GM23338 (cell line): Measurements from ENCODE around the gene CCDC175. TPM values are rescaled to one million over a fixed set of nuclear protein-coding genes. Genes with fewer than 3 reads are reported as not detected.

ENCODE experiments used
- ATAC-seq: fragments of 200-7000 bp; cut with Tn5 transposase; 3 replicates; pipeline ENCODE4 v1.9.1; 2020
- DNase-seq: peaks from one replicate; pipeline ENCODE4 v3.0.0-alpha.2; 2015; ENCODE audit warnings: low spot score
- H2AFZ ChIP-seq: fragments of 200-600 bp; sonication (generic); 2 replicates; pipeline ENCODE4 v1.8.0; 2016; ENCODE audit warnings: antibody characterized with exemption, mild to moderate bottlenecking, moderate library complexity
- H3F3A ChIP-seq: fragments of 200-600 bp; sonication (generic); replicated peaks from 2 replicates; pipeline ENCODE4 v1.8.0; 2017; ENCODE audit warnings: antibody characterized with exemption, mixed run types, low read depth
- H3K27ac ChIP-seq: fragments of 200-600 bp; sonication (generic); 2 replicates; pipeline ENCODE4 v1.6.1; 2016; ENCODE audit warnings: low read depth
- H3K27me3 ChIP-seq: fragments of 200-600 bp; sonication (generic); 2 replicates; pipeline ENCODE4 v1.8.0; 2016; ENCODE audit warnings: mild to moderate bottlenecking, mixed run types, moderate library complexity; ENCODE audit not compliant: insufficient read depth
- H3K36me3 ChIP-seq: fragments of 200-600 bp; sonication (generic); 2 replicates; pipeline ENCODE4 v1.8.0; 2016; ENCODE audit warnings: mild to moderate bottlenecking; ENCODE audit not compliant: insufficient read depth
- H3K4me1 ChIP-seq: fragments of 200-600 bp; sonication (generic); 2 replicates; pipeline ENCODE4 v1.8.0; 2016; ENCODE audit warnings: mild to moderate bottlenecking, moderate library complexity; ENCODE audit not compliant: insufficient read depth
- H3K4me2 ChIP-seq: fragments of 200-600 bp; sonication (generic); 2 replicates; pipeline ENCODE4 v1.7.1; 2017; ENCODE audit warnings: mixed run types
- H3K4me3 ChIP-seq: fragments of 200-600 bp; sonication (generic); 2 replicates; pipeline ENCODE4 v1.6.1; 2016; ENCODE audit warnings: mixed run types
- H3K79me2 ChIP-seq: fragments of 200-600 bp; sonication (generic); replicated peaks from 2 replicates; pipeline ENCODE4 v1.8.0; 2017; ENCODE audit warnings: mild to moderate bottlenecking; ENCODE audit not compliant: insufficient read depth
- H3K9me2 ChIP-seq: fragments of 200-600 bp; sonication (generic); 2 replicates; pipeline ENCODE4 v1.8.0; 2017; ENCODE audit not compliant: insufficient read depth
- H4K20me1 ChIP-seq: fragments of 200-600 bp; sonication (generic); replicated peaks from 2 replicates; pipeline ENCODE4 v1.8.0; 2017; ENCODE audit warnings: mild to moderate bottlenecking; ENCODE audit not compliant: insufficient read depth
- H3K27ac Mint-ChIP-seq: 2 replicates; pipeline ENCODE4 v1.8.0; 2020; ENCODE audit warnings: inconsistent platforms, mild to moderate bottlenecking, moderate library complexity, mixed read lengths
- H3K27me3 Mint-ChIP-seq: 3 replicates; pipeline ENCODE4 v1.8.0; 2022; ENCODE audit warnings: low read depth, mild to moderate bottlenecking, moderate library complexity, mixed read lengths, inconsistent platforms; ENCODE audit not compliant: insufficient read depth, poor library complexity
- H3K36me3 Mint-ChIP-seq: 3 replicates; pipeline ENCODE4 v1.8.0; 2021; ENCODE audit warnings: low read depth, mild to moderate bottlenecking, inconsistent platforms, moderate library complexity, mixed read lengths
- H3K4me1 Mint-ChIP-seq: 3 replicates; pipeline ENCODE4 v1.8.0; 2020; ENCODE audit warnings: mild to moderate bottlenecking, inconsistent platforms, mixed read lengths
- H3K4me3 Mint-ChIP-seq: 3 replicates; pipeline ENCODE4 v1.8.0; 2021; ENCODE audit warnings: moderate library complexity, mild to moderate bottlenecking, inconsistent platforms, mixed read lengths
- H3K9me3 Mint-ChIP-seq: 3 replicates; pipeline ENCODE4 v1.8.0; 2020; ENCODE audit warnings: moderate library complexity, mild to moderate bottlenecking, inconsistent platforms, mixed read lengths
- CREB1 ChIP-seq: fragments of 250-450 bp; sonication (Bioruptor Pico); IDR thresholded peaks from 2 replicates; pipeline ENCODE4 v1.5.0; 2020; ENCODE audit warnings: low read depth, mild to moderate bottlenecking, moderate library complexity
- CTCF ChIP-seq, 2 experiments: fragments of 200-600 bp in 1 of 2; sonication (generic) in 1 of 2; conservative IDR thresholded peaks; 2 replicates each; pipeline versions ENCODE4 v1.5.1 to v1.6.1; 2016 to 2017; ENCODE audit warnings: antibody characterized with exemption in 2 of 2, low read depth in 2 of 2, mild to moderate bottlenecking in 2 of 2, moderate library complexity in 1 of 2
- EZH2 ChIP-seq: fragments of 200-600 bp; sonication (generic); IDR thresholded peaks from one replicate; pipeline ENCODE4 v1.8.0; 2017; ENCODE audit warnings: antibody characterized with exemption, mild to moderate bottlenecking, low read depth; ENCODE audit not compliant: unreplicated experiment
- EZH2phosphoT487 ChIP-seq: fragments of 200-600 bp; sonication (generic); IDR thresholded peaks from one replicate; pipeline ENCODE4 v1.8.1; 2018; ENCODE audit warnings: antibody characterized with exemption; ENCODE audit not compliant: unreplicated experiment
- JUNB ChIP-seq: IDR thresholded peaks from one replicate; pipeline ENCODE4 v1.6.1; 2016; ENCODE audit warnings: antibody characterized with exemption; ENCODE audit not compliant: unreplicated experiment
- NANOG ChIP-seq: IDR thresholded peaks from 2 replicates; pipeline ENCODE4 v1.6.1; 2016; ENCODE audit warnings: antibody characterized with exemption, borderline replicate concordance
- POLR2AphosphoS5 ChIP-seq: IDR thresholded peaks from 2 replicates; pipeline ENCODE4 v1.6.1; 2016; ENCODE audit warnings: antibody characterized with exemption, low read depth
- STAT1 ChIP-seq: IDR thresholded peaks from one replicate; pipeline ENCODE4 v1.6.1; 2016; ENCODE audit warnings: antibody characterized with exemption; ENCODE audit not compliant: unreplicated experiment
- ZNF114 ChIP-seq: fragments of 250-450 bp; sonication (Bioruptor Pico); IDR thresholded peaks from 2 replicates; pipeline ENCODE4 v1.5.0; 2020; ENCODE audit warnings: mild to moderate bottlenecking, moderate library complexity
- ZNF331 ChIP-seq: fragments of 250-450 bp; sonication (Bioruptor Pico); IDR thresholded peaks from 2 replicates; pipeline ENCODE4 v1.5.0; 2020; ENCODE audit warnings: low read depth, mild to moderate bottlenecking, moderate library complexity
- polyA plus RNA-seq: library from polyadenylated mRNA; unstranded; fragments of >200 nt; fragmentation: Nextera tagmentation; extraction: Ambion mirVana; gene quantifications from 2 replicates; pipeline ENCODE4 v1.2.1, GENCODE V29; 2016
- total RNA-seq: library from RNA; depleted of rRNA; stranded (reverse); fragments of >200 nt; shearing (Covaris generic); gene quantifications from 2 replicates; pipeline ENCODE4 v1.2.3, GENCODE V29; 2014
- TF ChIP-seq, protein P1 (sequence below): IDR thresholded peaks from 2 replicates; pipeline ENCODE4 v1.6.1; 2016; ENCODE audit warnings: antibody characterized with exemption
- TF ChIP-seq, protein P2 (sequence below): IDR thresholded peaks from one replicate; pipeline ENCODE4 v1.6.1; 2018; ENCODE audit warnings: antibody characterized with exemption; ENCODE audit not compliant: unreplicated experiment
- TF ChIP-seq, protein P3 (sequence below): fragments of 250-450 bp; sonication (Bioruptor Pico); IDR thresholded peaks from 2 replicates; pipeline ENCODE4 v1.5.0; 2020; ENCODE audit warnings: mild to moderate bottlenecking, moderate library complexity

Gene CCDC175
- total and polyA plus RNA-seq, 2 experiments from 2014 or later: 0.50 TPM; not detected in 1

DNA sequence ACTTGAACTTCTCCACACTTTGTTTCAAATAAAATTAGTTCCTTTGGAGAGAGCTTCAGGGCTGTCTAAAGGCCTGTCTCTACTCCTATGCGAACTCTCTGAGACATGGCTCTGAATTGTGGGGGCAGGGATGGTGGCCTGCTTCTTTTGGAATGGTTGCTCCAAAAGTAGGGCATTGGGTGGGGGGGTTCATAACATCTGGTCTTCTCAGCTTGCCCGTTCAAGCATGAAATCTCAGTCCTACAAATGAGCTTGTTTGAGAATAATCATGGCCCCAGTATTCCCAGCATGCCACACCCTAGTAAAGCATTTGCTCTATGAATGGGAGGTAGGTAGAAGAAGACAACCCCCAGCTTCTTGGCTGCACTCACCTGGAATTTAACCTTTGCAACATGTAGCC, 118.1 kb downstream of the CCDC175 start:
- H3K27me3 Mint-ChIP-seq: peaks cover 8% of the 10 kb centered on the region
- no peaks in the 10 kb centered on the region for H3K79me2 ChIP-seq
- peaks cover 19% of the 10 kb centered on the region for H3K27me3 ChIP-seq
- H3K27ac Mint-ChIP-seq: no peak overlapping the region
- ATAC-seq: no peak
- no peaks in the 10 kb centered on the region for H3K36me3 ChIP-seq
- H3K4me1 Mint-ChIP-seq: peaks cover 2% of the 10 kb centered on the region
- no peak overlapping the region for H3K4me2 ChIP-seq
- H3K9me3 Mint-ChIP-seq: no peaks in the 10 kb centered on the region
- no peak for DNase-seq
- peaks cover 5% of the 10 kb centered on the region; the same call in 1 of the 2 replicates for H4K20me1 ChIP-seq
- H3K36me3 Mint-ChIP-seq: peaks cover 11% of the 10 kb centered on the region; the same call in 2 of the 3 replicates
- H3K4me3 Mint-ChIP-seq: no peak overlapping the region
- H3K9me2 ChIP-seq: no peaks in the 10 kb centered on the region
- TF ChIP-seq EZH2 (no peak), ZNF114 (CRISPR knock-in tag) (no peak), ZNF331 (no peak), CTCF (conservative IDR thresholded peaks at IDR 0.05; ENCODE audit: low read depth in 2 of 2) (no peak), CREB1 (CRISPR knock-in tag) (no peak), JUNB (no peak), EZH2phosphoT487 (no peak), NANOG (no peak), STAT1 (no peak), POLR2AphosphoS5 (no peak)
- TF ChIP-seq, protein P1, sequence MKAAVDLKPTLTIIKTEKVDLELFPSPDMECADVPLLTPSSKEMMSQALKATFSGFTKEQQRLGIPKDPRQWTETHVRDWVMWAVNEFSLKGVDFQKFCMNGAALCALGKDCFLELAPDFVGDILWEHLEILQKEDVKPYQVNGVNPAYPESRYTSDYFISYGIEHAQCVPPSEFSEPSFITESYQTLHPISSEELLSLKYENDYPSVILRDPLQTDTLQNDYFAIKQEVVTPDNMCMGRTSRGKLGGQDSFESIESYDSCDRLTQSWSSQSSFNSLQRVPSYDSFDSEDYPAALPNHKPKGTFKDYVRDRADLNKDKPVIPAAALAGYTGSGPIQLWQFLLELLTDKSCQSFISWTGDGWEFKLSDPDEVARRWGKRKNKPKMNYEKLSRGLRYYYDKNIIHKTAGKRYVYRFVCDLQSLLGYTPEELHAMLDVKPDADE: no peak
- TF ChIP-seq, protein P2, sequence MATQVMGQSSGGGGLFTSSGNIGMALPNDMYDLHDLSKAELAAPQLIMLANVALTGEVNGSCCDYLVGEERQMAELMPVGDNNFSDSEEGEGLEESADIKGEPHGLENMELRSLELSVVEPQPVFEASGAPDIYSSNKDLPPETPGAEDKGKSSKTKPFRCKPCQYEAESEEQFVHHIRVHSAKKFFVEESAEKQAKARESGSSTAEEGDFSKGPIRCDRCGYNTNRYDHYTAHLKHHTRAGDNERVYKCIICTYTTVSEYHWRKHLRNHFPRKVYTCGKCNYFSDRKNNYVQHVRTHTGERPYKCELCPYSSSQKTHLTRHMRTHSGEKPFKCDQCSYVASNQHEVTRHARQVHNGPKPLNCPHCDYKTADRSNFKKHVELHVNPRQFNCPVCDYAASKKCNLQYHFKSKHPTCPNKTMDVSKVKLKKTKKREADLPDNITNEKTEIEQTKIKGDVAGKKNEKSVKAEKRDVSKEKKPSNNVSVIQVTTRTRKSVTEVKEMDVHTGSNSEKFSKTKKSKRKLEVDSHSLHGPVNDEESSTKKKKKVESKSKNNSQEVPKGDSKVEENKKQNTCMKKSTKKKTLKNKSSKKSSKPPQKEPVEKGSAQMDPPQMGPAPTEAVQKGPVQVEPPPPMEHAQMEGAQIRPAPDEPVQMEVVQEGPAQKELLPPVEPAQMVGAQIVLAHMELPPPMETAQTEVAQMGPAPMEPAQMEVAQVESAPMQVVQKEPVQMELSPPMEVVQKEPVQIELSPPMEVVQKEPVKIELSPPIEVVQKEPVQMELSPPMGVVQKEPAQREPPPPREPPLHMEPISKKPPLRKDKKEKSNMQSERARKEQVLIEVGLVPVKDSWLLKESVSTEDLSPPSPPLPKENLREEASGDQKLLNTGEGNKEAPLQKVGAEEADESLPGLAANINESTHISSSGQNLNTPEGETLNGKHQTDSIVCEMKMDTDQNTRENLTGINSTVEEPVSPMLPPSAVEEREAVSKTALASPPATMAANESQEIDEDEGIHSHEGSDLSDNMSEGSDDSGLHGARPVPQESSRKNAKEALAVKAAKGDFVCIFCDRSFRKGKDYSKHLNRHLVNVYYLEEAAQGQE: no peak
- TF ChIP-seq, protein P3, sequence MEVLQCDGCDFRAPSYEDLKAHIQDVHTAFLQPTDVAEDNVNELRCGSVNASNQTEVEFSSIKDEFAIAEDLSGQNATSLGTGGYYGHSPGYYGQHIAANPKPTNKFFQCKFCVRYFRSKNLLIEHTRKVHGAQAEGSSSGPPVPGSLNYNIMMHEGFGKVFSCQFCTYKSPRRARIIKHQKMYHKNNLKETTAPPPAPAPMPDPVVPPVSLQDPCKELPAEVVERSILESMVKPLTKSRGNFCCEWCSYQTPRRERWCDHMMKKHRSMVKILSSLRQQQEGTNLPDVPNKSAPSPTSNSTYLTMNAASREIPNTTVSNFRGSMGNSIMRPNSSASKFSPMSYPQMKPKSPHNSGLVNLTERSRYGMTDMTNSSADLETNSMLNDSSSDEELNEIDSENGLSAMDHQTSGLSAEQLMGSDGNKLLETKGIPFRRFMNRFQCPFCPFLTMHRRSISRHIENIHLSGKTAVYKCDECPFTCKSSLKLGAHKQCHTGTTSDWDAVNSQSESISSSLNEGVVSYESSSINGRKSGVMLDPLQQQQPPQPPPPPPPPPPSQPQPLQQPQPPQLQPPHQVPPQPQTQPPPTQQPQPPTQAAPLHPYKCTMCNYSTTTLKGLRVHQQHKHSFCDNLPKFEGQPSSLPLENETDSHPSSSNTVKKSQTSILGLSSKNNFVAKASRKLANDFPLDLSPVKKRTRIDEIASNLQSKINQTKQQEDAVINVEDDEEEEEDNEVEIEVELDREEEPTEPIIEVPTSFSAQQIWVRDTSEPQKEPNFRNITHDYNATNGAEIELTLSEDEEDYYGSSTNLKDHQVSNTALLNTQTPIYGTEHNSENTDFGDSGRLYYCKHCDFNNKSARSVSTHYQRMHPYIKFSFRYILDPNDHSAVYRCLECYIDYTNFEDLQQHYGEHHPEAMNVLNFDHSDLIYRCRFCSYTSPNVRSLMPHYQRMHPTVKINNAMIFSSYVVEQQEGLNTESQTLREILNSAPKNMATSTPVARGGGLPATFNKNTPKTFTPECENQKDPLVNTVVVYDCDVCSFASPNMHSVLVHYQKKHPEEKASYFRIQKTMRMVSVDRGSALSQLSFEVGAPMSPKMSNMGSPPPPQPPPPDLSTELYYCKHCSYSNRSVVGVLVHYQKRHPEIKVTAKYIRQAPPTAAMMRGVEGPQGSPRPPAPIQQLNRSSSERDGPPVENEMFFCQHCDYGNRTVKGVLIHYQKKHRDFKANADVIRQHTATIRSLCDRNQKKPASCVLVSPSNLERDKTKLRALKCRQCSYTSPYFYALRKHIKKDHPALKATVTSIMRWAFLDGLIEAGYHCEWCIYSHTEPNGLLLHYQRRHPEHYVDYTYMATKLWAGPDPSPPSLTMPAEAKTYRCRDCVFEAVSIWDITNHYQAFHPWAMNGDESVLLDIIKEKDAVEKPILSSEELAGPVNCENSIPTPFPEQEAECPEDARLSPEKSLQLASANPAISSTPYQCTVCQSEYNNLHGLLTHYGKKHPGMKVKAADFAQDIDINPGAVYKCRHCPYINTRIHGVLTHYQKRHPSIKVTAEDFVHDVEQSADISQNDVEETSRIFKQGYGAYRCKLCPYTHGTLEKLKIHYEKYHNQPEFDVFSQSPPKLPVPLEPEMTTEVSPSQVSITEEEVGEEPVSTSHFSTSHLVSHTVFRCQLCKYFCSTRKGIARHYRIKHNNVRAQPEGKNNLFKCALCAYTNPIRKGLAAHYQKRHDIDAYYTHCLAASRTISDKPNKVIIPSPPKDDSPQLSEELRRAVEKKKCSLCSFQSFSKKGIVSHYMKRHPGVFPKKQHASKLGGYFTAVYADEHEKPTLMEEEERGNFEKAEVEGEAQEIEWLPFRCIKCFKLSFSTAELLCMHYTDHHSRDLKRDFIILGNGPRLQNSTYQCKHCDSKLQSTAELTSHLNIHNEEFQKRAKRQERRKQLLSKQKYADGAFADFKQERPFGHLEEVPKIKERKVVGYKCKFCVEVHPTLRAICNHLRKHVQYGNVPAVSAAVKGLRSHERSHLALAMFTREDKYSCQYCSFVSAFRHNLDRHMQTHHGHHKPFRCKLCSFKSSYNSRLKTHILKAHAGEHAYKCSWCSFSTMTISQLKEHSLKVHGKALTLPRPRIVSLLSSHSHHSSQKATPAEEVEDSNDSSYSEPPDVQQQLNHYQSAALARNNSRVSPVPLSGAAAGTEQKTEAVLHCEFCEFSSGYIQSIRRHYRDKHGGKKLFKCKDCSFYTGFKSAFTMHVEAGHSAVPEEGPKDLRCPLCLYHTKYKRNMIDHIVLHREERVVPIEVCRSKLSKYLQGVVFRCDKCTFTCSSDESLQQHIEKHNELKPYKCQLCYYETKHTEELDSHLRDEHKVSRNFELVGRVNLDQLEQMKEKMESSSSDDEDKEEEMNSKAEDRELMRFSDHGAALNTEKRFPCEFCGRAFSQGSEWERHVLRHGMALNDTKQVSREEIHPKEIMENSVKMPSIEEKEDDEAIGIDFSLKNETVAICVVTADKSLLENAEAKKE (CRISPR knock-in tag): no peak
- H3F3A ChIP-seq: no peaks in the 10 kb centered on the region; the same call in 1 of the 2 replicates
- H3K4me1 ChIP-seq: peaks cover 6% of the 10 kb centered on the region
- H3K4me3 ChIP-seq: no peak overlapping the region
- H3K27ac ChIP-seq: no peak overlapping the region
- H2AFZ ChIP-seq: no peak overlapping the region
